Measurements from ENCODE around the gene RXFP3.

DNA sequence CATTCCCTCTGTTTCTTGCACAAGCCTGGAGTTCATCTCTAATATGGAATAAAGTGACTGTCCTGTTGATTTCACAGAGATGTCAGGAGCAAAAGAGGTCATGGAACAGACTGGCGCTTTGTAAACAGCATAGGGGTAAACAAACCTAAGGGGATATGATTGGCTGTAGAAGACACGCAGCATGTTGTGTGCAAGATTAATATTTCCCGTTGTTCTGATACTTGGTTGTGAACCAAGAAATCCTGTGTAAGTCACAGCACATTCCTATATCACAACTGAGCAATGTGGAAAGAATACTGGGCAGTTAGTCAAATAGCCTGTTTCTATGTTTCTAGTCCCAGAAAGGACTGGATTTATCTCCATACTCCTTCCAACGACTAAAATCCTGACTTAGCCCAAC, 47.6 kb upstream of the RXFP3 start:
- TF ChIP-seq, protein P1, sequence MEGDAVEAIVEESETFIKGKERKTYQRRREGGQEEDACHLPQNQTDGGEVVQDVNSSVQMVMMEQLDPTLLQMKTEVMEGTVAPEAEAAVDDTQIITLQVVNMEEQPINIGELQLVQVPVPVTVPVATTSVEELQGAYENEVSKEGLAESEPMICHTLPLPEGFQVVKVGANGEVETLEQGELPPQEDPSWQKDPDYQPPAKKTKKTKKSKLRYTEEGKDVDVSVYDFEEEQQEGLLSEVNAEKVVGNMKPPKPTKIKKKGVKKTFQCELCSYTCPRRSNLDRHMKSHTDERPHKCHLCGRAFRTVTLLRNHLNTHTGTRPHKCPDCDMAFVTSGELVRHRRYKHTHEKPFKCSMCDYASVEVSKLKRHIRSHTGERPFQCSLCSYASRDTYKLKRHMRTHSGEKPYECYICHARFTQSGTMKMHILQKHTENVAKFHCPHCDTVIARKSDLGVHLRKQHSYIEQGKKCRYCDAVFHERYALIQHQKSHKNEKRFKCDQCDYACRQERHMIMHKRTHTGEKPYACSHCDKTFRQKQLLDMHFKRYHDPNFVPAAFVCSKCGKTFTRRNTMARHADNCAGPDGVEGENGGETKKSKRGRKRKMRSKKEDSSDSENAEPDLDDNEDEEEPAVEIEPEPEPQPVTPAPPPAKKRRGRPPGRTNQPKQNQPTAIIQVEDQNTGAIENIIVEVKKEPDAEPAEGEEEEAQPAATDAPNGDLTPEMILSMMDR (IDR thresholded peaks at IDR 0.05), result no peak
- TF ChIP-seq POLR2AphosphoS5 (IDR thresholded peaks at IDR 0.05), result no peak
